RKO (cell line): ENCODE measurements around the gene RSPRY1.
A peak's percentile ranks its signal among the peaks of the same experiment; 100 is the strongest.

Experiments used
- DNase-seq: peaks from one replicate; pipeline ENCODE4 v3.0.0-alpha.2; 2016; ENCODE audit warnings: low spot score

Gene RSPRY1

GRCh38 chr16:57224651-57225335 is 38.7 kb downstream of the RSPRY1 start:
- DNase-seq = no peak

- no peak for DNase-seq
Measured at GRCh38 chr16:57225978-57226377, 39.8 kb downstream of the RSPRY1 start.

GRCh38 chr16:57226701-57227621 is 40.8 kb downstream of the RSPRY1 start:
- no peak for DNase-seq

GRCh38 chr16:57229079-57229478 is 43.0 kb downstream of the RSPRY1 start:
- DNase-seq = no peak

GRCh38 chr16:57231821-57232350 is 45.8 kb downstream of the RSPRY1 start:
- DNase-seq = no peak

- no peak for DNase-seq
Measured at GRCh38 chr16:57233944-57234706, 48.0 kb downstream of the RSPRY1 start.

- no peak for DNase-seq
Measured at GRCh38 chr16:57234707-57235092, 48.6 kb downstream of the RSPRY1 start.

- DNase-seq = peak; percentile 85
Measured at GRCh38 chr16:57235128-57236021, 49.2 kb downstream of the RSPRY1 start.

- no peak for DNase-seq
Measured at GRCh38 chr16:57236022-57236350, 49.9 kb downstream of the RSPRY1 start.

GRCh38 chr16:57238682-57239081 is 52.6 kb downstream of the RSPRY1 start:
- DNase-seq = no peak

GRCh38 chr16:57239107-57239506 is 53.0 kb downstream of the RSPRY1 start:
- DNase-seq = no peak

GRCh38 chr16:57240851-57241250 is 54.7 kb downstream of the RSPRY1 start:
- DNase-seq = no peak

GRCh38 chr16:57242650-57243049 is 56.5 kb downstream of the RSPRY1 start:
- DNase-seq = no peak

GRCh38 chr16:57244463-57244766 is 58.3 kb downstream of the RSPRY1 start:
- DNase-seq = no peak

GRCh38 chr16:57244767-57245471 is 58.8 kb downstream of the RSPRY1 start, which contains the start of gene ARL2BP:
TSS of gene ARL2BP (plus strand) at chr16:57245259. CDS start at chr16:57245368, 109 bp downstream.
- peak; percentile 97 for DNase-seq

- peak; percentile 52 for DNase-seq
Measured at GRCh38 chr16:57245472-57246113, 59.5 kb downstream of the RSPRY1 start.

GRCh38 chr16:57251352-57251751 is 65.2 kb downstream of the RSPRY1 start:
- no peak for DNase-seq

- no peak for DNase-seq
Measured at GRCh38 chr16:57252148-57252721, 66.1 kb downstream of the RSPRY1 start.

- no peak for DNase-seq
Measured at GRCh38 chr16:57253466-57253865, 67.3 kb downstream of the RSPRY1 start.
